ENCODE results near the gene NECAP2. TPM values are rescaled to one million over a fixed set of nuclear protein-coding genes. Genes with fewer than 3 reads are reported as not detected.

NECAP2 gene
- total and polyA plus RNA-seq, 2 donors (not counting 3 experiments of a cell fraction or from before 2014, with no cell fraction given) = 101 to 148 TPM

DNA sequence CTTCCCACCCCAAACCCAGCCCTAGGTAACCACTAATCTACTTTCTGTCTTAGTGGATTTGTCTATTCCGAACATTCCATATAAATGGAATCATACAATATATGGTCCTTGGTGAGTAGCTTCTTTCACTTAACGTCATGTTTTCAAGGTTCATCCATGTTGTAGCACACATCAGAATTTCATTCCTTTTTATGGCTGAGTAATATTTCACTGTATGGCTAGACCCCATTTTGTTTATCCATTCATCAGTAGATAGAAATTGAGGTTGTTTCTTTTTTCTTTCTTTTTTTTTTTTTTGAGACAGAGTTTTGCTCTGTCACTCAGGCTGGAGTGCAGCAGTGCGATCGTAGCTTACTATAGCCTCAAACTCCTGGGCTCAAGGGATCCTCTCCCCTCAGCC lies 6.5 kb upstream of the NECAP2 start:
- FAIRE-seq = no peak
- no TSS peak for BruUV-seq (replicated peaks)
- H3K4me1 ChIP-seq (ENCODE audit: control insufficient read depth, extremely low read depth, insufficient read depth, low read length) = no peaks in the 10 kb centered on the region
- DNase-seq (ENCODE audit: low read depth, low spot score) = no peak
- H2AFZ ChIP-seq (ENCODE audit: low read depth, low read length) = no peak overlapping the region
- no peaks in the 10 kb centered on the region for H3K36me3 ChIP-seq (ENCODE audit: control insufficient read depth in 2 of 2, extremely low read depth in 1 of 2, insufficient read depth in 2 of 2, low read length in 2 of 2)
- H3K9me3 ChIP-seq (replicated peaks; ENCODE audit: control insufficient read depth, insufficient read depth, low read length) = no peaks in the 10 kb centered on the region
- H4K20me1 ChIP-seq (replicated peaks; ENCODE audit: control insufficient read depth, extremely low read depth, insufficient read depth, low read length) = no peaks in the 10 kb centered on the region
- intact Hi-C loops (cut with micrococcal nuclease) (no loop called here), dilution Hi-C loops (cut with MboI; ENCODE audit: extremely low pct_ligation_motif_present, low sequenced_read_pairs) (no loop called here)
- H3K27me3 ChIP-seq (ENCODE audit: control insufficient read depth in 2 of 2, insufficient read depth in 2 of 2, low read length in 2 of 2) = no peaks in the 10 kb centered on the region
- ChIA-PET POLR2A (no interaction called here), CTCF (interaction anchor here (1.9 kb wide), 1 partner anchor 10 kb away, joined by 6 read pairs; no protein-coding TSS in a partner anchor)
- no peak overlapping the region for H3K4me3 ChIP-seq (replicated peaks in 1 of 3; ENCODE audit: insufficient read depth in 1 of 3, low read depth in 1 of 3, low read length in 3 of 3)
- H3K9me1 ChIP-seq (replicated peaks; ENCODE audit: control insufficient read depth, extremely low read depth, insufficient read depth, low read length) = no peaks in the 10 kb centered on the region
- no peaks in the 10 kb centered on the region for H3K79me2 ChIP-seq (ENCODE audit: control insufficient read depth, insufficient read depth, low read length)
- no peak overlapping the region for H3K4me2 ChIP-seq (ENCODE audit: insufficient read depth, low read length)
- no peak for TF ChIP-seq MYC (IDR thresholded peaks at IDR 0.05; ENCODE audit: low read depth, low read length)
- TF ChIP-seq JUN (IDR thresholded peaks at IDR 0.05; ENCODE audit: borderline replicate concordance, insufficient read depth, insufficient read length, low read depth) = no peak
- no peak for TF ChIP-seq CTCF (IDR thresholded peaks at IDR 0.05; ENCODE audit: extremely low read depth in 1 of 2, insufficient read depth in 1 of 2, low read depth in 1 of 2, low read length in 2 of 2)
- no peak for TF ChIP-seq POLR2AphosphoS5 (IDR thresholded peaks at IDR 0.05; ENCODE audit: insufficient read depth, low read depth, low read length)
- TF ChIP-seq, protein P1, sequence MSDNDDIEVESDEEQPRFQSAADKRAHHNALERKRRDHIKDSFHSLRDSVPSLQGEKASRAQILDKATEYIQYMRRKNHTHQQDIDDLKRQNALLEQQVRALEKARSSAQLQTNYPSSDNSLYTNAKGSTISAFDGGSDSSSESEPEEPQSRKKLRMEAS (IDR thresholded peaks at IDR 0.05; ENCODE audit: insufficient read depth, insufficient read length) = no peak
- no peak overlapping the region for H3K27ac ChIP-seq (ENCODE audit: insufficient read depth, low read depth, low read length)
- H3K9ac ChIP-seq (replicated peaks; ENCODE audit: extremely low read depth, insufficient read depth, low read length) = no peak overlapping the region

GRCh38 chr1:16434501-16434900 lies 6.0 kb upstream of the NECAP2 start:
- BruUV-seq (replicated peaks) = no TSS peak
- FAIRE-seq (no peak), DNase-seq (ENCODE audit: low read depth, low spot score) (no peak)
- no peak overlapping the region for H3K27ac ChIP-seq (ENCODE audit: insufficient read depth, low read depth, low read length)
- H3K4me2 ChIP-seq (ENCODE audit: insufficient read depth, low read length) = no peak overlapping the region
- no peak overlapping the region for H3K9ac ChIP-seq (replicated peaks; ENCODE audit: extremely low read depth, insufficient read depth, low read length)
- TF ChIP-seq GATA2 (IDR thresholded peaks at IDR 0.05; ENCODE audit: insufficient read depth, insufficient read length, low read depth, low read length) = no peak
- no peak for TF ChIP-seq POLR2AphosphoS5 (IDR thresholded peaks at IDR 0.05; ENCODE audit: insufficient read depth, low read depth, low read length)
- no peak for TF ChIP-seq JUN (IDR thresholded peaks at IDR 0.05; ENCODE audit: borderline replicate concordance, insufficient read depth, insufficient read length, low read depth)
- no peak for TF ChIP-seq POLR2A (IDR thresholded peaks at IDR 0.05; ENCODE audit: low read depth, low read length)
- no peak for TF ChIP-seq EZH2 (IDR thresholded peaks at IDR 0.05; ENCODE audit: borderline replicate concordance, low read depth, low read length, severe bottlenecking)
- no peak for TF ChIP-seq FOS (IDR thresholded peaks at IDR 0.05; ENCODE audit: borderline replicate concordance, insufficient read depth, low read length)
- TF ChIP-seq, protein P1 (IDR thresholded peaks at IDR 0.05; ENCODE audit: insufficient read depth, insufficient read length) = no peak
- TF ChIP-seq CTCF (IDR thresholded peaks at IDR 0.05; ENCODE audit: extremely low read depth in 1 of 2, insufficient read depth in 1 of 2, low read depth in 1 of 2, low read length in 2 of 2) = no peak
- TF ChIP-seq MYC (IDR thresholded peaks at IDR 0.05; ENCODE audit: low read depth, low read length) = no peak
- no peaks in the 10 kb centered on the region for H3K27me3 ChIP-seq (ENCODE audit: control insufficient read depth in 2 of 2, insufficient read depth in 2 of 2, low read length in 2 of 2)
- H3K4me3 ChIP-seq (replicated peaks in 1 of 3; ENCODE audit: insufficient read depth in 1 of 3, low read depth in 1 of 3, low read length in 3 of 3) = no peak overlapping the region
- ChIA-PET CTCF (interaction anchor here (1.9 kb wide), 1 partner anchor 11 kb away, joined by 6 read pairs; no protein-coding TSS in a partner anchor), POLR2A (no interaction called here)
- no peaks in the 10 kb centered on the region for H3K9me1 ChIP-seq (replicated peaks; ENCODE audit: control insufficient read depth, extremely low read depth, insufficient read depth, low read length)
- no peaks in the 10 kb centered on the region for H3K79me2 ChIP-seq (ENCODE audit: control insufficient read depth, insufficient read depth, low read length)
- intact Hi-C loops (cut with micrococcal nuclease) = no loop called here
- dilution Hi-C loops (cut with MboI; ENCODE audit: extremely low pct_ligation_motif_present, low sequenced_read_pairs) = no loop called here
- no peaks in the 10 kb centered on the region for H3K9me3 ChIP-seq (replicated peaks; ENCODE audit: control insufficient read depth, insufficient read depth, low read length)
- no peaks in the 10 kb centered on the region for H3K4me1 ChIP-seq (ENCODE audit: control insufficient read depth, extremely low read depth, insufficient read depth, low read length)
- H4K20me1 ChIP-seq (replicated peaks; ENCODE audit: control insufficient read depth, extremely low read depth, insufficient read depth, low read length) = no peaks in the 10 kb centered on the region
- H3K36me3 ChIP-seq (ENCODE audit: control insufficient read depth in 2 of 2, extremely low read depth in 1 of 2, insufficient read depth in 2 of 2, low read length in 2 of 2) = no peaks in the 10 kb centered on the region
- H2AFZ ChIP-seq (ENCODE audit: low read depth, low read length) = no peak overlapping the region
